DMS153 treated with DMSO at 0.1 percent for 48 hours (cell line): ENCODE results near the gene OTOG.

Experiments used
- DNase-seq: peaks from one replicate; lab custom pipeline; 2025; ENCODE audit not compliant: unreplicated experiment; lab: John Stamatoyannopoulos, UW

Gene OTOG

GRCh38 chr11:17559341-17560087 is 12.5 kb downstream of the OTOG start:
- no peak for DNase-seq

GRCh38 chr11:17560281-17561110 is 13.4 kb downstream of the OTOG start:
- no peak for DNase-seq

- DNase-seq, result no peak
Measured at GRCh38 chr11:17561111-17561415, 14.0 kb downstream of the OTOG start.

- DNase-seq, result no peak
Measured at GRCh38 chr11:17561526-17561925, 14.5 kb downstream of the OTOG start.

GRCh38 chr11:17563231-17563646 is 16.2 kb downstream of the OTOG start:
- DNase-seq, result no peak

- no peak for DNase-seq
Measured at GRCh38 chr11:17563961-17564686, 17.1 kb downstream of the OTOG start.

GRCh38 chr11:17564687-17565042 is 17.6 kb downstream of the OTOG start:
- DNase-seq, result no peak

GRCh38 chr11:17568944-17569343 is 21.9 kb downstream of the OTOG start:
- no peak for DNase-seq

GRCh38 chr11:17570034-17570433 is 23.0 kb downstream of the OTOG start:
- no peak for DNase-seq

GRCh38 chr11:17571431-17572358 is 24.6 kb downstream of the OTOG start:
- DNase-seq, result no peak

- DNase-seq, result no peak
Measured at GRCh38 chr11:17572359-17572690, 25.3 kb downstream of the OTOG start.

- DNase-seq, result no peak
Measured at GRCh38 chr11:17572791-17573460, 25.9 kb downstream of the OTOG start.

- no peak for DNase-seq
Measured at GRCh38 chr11:17573526-17573925, 26.5 kb downstream of the OTOG start.

GRCh38 chr11:17574141-17575091 is 27.4 kb downstream of the OTOG start:
- no peak for DNase-seq

GRCh38 chr11:17575431-17576425 is 28.7 kb downstream of the OTOG start:
- DNase-seq, result no peak

- DNase-seq, result no peak
Measured at GRCh38 chr11:17578296-17578695, 31.2 kb downstream of the OTOG start.

- DNase-seq, result no peak
Measured at GRCh38 chr11:17578958-17579357, 31.9 kb downstream of the OTOG start.

- DNase-seq, result no peak
Measured at GRCh38 chr11:17579451-17579850, 32.4 kb downstream of the OTOG start.
